ENCODE results near the gene ARL14.

GRCh38 chr3:160671995-160672394 lies 5.0 kb upstream of the ARL14 start:
- TF ChIP-seq, protein P1, sequence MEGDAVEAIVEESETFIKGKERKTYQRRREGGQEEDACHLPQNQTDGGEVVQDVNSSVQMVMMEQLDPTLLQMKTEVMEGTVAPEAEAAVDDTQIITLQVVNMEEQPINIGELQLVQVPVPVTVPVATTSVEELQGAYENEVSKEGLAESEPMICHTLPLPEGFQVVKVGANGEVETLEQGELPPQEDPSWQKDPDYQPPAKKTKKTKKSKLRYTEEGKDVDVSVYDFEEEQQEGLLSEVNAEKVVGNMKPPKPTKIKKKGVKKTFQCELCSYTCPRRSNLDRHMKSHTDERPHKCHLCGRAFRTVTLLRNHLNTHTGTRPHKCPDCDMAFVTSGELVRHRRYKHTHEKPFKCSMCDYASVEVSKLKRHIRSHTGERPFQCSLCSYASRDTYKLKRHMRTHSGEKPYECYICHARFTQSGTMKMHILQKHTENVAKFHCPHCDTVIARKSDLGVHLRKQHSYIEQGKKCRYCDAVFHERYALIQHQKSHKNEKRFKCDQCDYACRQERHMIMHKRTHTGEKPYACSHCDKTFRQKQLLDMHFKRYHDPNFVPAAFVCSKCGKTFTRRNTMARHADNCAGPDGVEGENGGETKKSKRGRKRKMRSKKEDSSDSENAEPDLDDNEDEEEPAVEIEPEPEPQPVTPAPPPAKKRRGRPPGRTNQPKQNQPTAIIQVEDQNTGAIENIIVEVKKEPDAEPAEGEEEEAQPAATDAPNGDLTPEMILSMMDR (IDR thresholded peaks at IDR 0.05), result no peak
- TF ChIP-seq POLR2A (IDR thresholded peaks at IDR 0.05), result no peak

Data from thyroid gland (tissue), 4 donors.